OCI-LY3 (cell line): ENCODE measurements around the gene CDC42BPA.

Experiments used
- H2AFZ ChIP-seq: fragments of 200-600, 300-600 bp; shearing (Covaris generic); 2 replicates; pipeline ENCODE4 v1.6.0; 2014; ENCODE audit warnings: antibody characterized with exemption, low read depth, low read length
- H3K27ac ChIP-seq: fragments of 200-600, 300-600 bp; sonication (generic); 2 replicates; pipeline ENCODE4 v1.5.1; 2014; ENCODE audit warnings: mild to moderate bottlenecking, low read length, moderate library complexity, mixed read lengths
- H3K27me3 ChIP-seq: fragments of 200-600, 300-600 bp; sonication (generic); 2 replicates; pipeline ENCODE4 v1.6.1; 2014; ENCODE audit warnings: low read depth, low read length, mixed read lengths
- H3K36me3 ChIP-seq: fragments of 200-600, 300-600 bp; sonication (generic); replicated peaks from 2 replicates; pipeline ENCODE3; 2014; ENCODE audit warnings: low read depth, low read length, mixed read lengths
- H3K4me1 ChIP-seq: fragments of 300-600, 200-600 bp; sonication (generic); 2 replicates; pipeline ENCODE4 v1.6.1; 2014; ENCODE audit warnings: low read length, mixed read lengths
- H3K4me2 ChIP-seq: fragments of 200-600, 300-600 bp; sonication (generic); 2 replicates; pipeline ENCODE4 v1.6.1; 2014; ENCODE audit warnings: low read length, mixed read lengths
- H3K4me3 ChIP-seq: fragments of 300-600, 200-600 bp; sonication (generic); 2 replicates; pipeline ENCODE4 v1.5.1; 2014; ENCODE audit warnings: antibody characterized with exemption, mild to moderate bottlenecking, low read length, moderate library complexity
- H3K79me2 ChIP-seq: fragments of 300-600, 200-600 bp; shearing (Covaris generic); 2 replicates; pipeline ENCODE4 v1.6.1; 2014; ENCODE audit warnings: mild to moderate bottlenecking, low read length, mixed read lengths
- H3K9ac ChIP-seq: fragments of 300-600, 200-600 bp; shearing (Covaris generic); 2 replicates; pipeline ENCODE4 v1.6.0; 2014; ENCODE audit warnings: mild to moderate bottlenecking, low read length, moderate library complexity
- H3K9me3 ChIP-seq: fragments of 200-600, 300-600 bp; shearing (Covaris generic); 2 replicates; pipeline ENCODE4 v1.6.1; 2014; ENCODE audit warnings: low read length, mixed read lengths; ENCODE audit not compliant: insufficient read depth
- H4K20me1 ChIP-seq: fragments of 200-600, 300-600 bp; sonication (generic); 2 replicates; pipeline ENCODE4 v1.6.1; 2016; ENCODE audit warnings: low read length, mixed read lengths; ENCODE audit not compliant: insufficient read depth
- EZH2phosphoT487 ChIP-seq: fragments of 200-600 bp; shearing (Covaris generic); IDR thresholded peaks from 2 replicates; pipeline ENCODE4 v1.6.1; 2018; ENCODE audit warnings: antibody characterized with exemption, mixed run types, low read depth
- TF ChIP-seq, protein P1 (sequence below): fragments of 200-600, 300-600 bp; sonication (generic); IDR thresholded peaks from 2 replicates; pipeline ENCODE4 v1.5.1; 2014; ENCODE audit warnings: antibody characterized with exemption, low read length, low read depth

Gene CDC42BPA

DNA sequence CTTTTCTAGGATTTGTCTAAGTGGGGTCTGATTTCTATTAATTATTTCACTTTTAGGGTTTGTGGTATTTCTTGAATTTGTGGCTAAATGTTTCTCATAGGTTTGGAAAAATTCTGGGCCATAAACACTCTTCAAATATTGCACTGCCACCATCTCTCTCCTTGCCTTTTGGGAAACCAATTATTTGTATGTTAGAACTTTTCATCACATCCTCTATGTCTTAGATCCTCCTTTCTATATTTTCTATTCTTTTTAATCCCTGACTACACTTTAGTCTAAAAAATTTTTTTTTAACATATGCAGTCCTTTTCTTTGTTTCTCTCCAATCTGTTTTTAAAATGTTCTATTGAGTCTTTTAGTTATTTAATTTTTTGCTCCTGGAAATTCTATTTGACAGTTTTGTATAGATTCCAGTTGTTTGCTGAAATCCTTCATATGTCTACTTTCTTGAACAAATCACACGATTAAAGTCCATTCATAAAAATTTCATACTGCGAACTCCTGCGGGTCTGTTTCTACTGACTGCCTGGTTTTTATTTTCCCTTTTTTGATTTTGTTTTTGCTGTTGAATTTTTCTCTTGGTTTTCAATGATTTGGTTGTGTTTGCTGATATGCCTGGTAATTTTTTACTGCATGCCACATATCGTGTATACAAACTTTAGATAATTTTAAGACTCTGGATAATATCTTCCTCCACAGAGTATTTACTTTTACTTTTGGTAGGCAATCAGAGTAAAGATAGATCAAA, 235.1 kb downstream of the CDC42BPA start:
- Histone ChIP-seq H3K27me3 (peaks cover 9% of the 10 kb centered on the region; the same call in 1 of the 2 replicates), H3K4me1 (no peaks in the 10 kb centered on the region), H3K9me3 (no peaks in the 10 kb centered on the region), H3K9ac (no peak overlapping the region), H3K36me3 (no peaks in the 10 kb centered on the region), H3K79me2 (no peaks in the 10 kb centered on the region), H4K20me1 (no peaks in the 10 kb centered on the region), H3K4me3 (no peak overlapping the region), H3K27ac (no peak overlapping the region), H3K4me2 (no peak overlapping the region), H2AFZ (no peak overlapping the region)
- TF ChIP-seq, protein P1, sequence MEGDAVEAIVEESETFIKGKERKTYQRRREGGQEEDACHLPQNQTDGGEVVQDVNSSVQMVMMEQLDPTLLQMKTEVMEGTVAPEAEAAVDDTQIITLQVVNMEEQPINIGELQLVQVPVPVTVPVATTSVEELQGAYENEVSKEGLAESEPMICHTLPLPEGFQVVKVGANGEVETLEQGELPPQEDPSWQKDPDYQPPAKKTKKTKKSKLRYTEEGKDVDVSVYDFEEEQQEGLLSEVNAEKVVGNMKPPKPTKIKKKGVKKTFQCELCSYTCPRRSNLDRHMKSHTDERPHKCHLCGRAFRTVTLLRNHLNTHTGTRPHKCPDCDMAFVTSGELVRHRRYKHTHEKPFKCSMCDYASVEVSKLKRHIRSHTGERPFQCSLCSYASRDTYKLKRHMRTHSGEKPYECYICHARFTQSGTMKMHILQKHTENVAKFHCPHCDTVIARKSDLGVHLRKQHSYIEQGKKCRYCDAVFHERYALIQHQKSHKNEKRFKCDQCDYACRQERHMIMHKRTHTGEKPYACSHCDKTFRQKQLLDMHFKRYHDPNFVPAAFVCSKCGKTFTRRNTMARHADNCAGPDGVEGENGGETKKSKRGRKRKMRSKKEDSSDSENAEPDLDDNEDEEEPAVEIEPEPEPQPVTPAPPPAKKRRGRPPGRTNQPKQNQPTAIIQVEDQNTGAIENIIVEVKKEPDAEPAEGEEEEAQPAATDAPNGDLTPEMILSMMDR = no peak
- TF ChIP-seq EZH2phosphoT487 = no peak

DNA sequence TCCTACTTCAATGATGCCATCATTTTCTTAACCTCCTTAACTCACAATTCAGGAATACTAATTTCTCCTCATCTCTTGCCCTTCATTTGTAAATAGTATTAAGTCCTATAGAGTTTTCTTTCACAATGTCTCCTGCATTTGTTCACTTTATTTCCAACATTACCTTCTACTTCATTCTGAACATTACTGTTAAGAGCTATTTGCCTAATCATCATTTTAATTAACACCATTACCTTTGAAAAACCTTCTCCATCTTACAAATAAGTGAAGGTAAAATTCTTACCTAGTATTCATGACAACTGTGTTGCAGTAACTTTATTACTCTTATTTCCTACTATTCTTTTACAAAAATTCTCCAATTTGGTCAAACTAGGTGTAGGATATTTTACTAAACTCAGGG, 240.5 kb downstream of the CDC42BPA start:
- Histone ChIP-seq H3K4me1 (no peaks in the 10 kb centered on the region; the same call in 1 of the 2 replicates), H3K27me3 (peaks cover 12% of the 10 kb centered on the region; the same call in 1 of the 2 replicates), H3K4me2 (no peak overlapping the region), H3K9me3 (no peaks in the 10 kb centered on the region), H4K20me1 (no peaks in the 10 kb centered on the region), H3K4me3 (no peak overlapping the region), H2AFZ (no peak overlapping the region), H3K79me2 (no peaks in the 10 kb centered on the region), H3K36me3 (no peaks in the 10 kb centered on the region), H3K9ac (no peak overlapping the region), H3K27ac (no peak overlapping the region)
- TF ChIP-seq EZH2phosphoT487 = no peak
- TF ChIP-seq, protein P1 = no peak

DNA sequence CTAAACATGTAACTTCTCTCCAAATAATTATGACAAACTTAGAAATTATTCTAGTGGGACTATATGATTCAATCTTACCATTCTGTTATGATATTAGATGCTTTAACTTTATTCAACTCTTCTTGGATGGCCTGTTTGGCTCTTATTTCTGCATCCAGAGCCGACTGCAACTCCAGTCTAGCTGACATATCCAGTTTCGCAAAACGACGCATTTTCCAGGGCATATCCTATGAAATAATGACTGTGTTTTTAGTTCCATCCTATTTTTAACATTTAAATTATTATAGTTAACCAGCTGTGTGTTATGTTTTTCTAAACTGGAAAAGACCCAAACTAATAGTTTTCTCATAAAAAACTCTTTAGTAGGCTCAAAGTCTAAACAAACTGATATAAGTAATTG, 244.5 kb downstream of the CDC42BPA start:
- Histone ChIP-seq H3K79me2 (no peaks in the 10 kb centered on the region), H3K9me3 (no peaks in the 10 kb centered on the region), H3K27ac (no peak overlapping the region), H3K9ac (no peak overlapping the region), H3K4me3 (no peak overlapping the region), H3K36me3 (no peaks in the 10 kb centered on the region), H3K4me2 (no peak overlapping the region), H2AFZ (no peak overlapping the region), H3K4me1 (no peaks in the 10 kb centered on the region; the same call in 1 of the 2 replicates), H3K27me3 (peaks cover 12% of the 10 kb centered on the region; the same call in 1 of the 2 replicates), H4K20me1 (no peaks in the 10 kb centered on the region)
- TF ChIP-seq, protein P1 = no peak
- TF ChIP-seq EZH2phosphoT487 = no peak

DNA sequence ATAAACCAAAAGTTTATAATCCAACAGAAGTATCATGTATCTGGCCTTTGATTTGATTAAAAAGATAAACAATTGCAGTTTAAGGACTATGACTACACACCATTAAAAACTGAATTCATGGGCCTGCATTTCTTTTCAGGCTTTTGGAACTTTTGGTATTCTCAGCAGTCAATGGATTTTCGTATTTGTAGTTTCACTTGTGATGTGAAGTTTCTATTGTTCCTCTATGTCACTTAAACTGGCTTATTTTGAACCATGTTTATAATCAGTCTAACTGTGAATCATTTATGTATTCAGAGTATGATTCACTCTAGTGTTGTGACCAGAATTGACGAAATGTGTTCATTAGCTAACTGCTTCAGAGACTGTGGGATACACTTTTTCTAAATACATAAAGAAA, 245.3 kb downstream of the CDC42BPA start:
- no peaks in the 10 kb centered on the region for H3K36me3 ChIP-seq
- H3K27me3 ChIP-seq = peaks cover 12% of the 10 kb centered on the region; the same call in 1 of the 2 replicates
- H3K27ac ChIP-seq = no peak overlapping the region
- no peak overlapping the region for H3K9ac ChIP-seq
- H3K4me2 ChIP-seq = no peak overlapping the region
- no peak overlapping the region for H2AFZ ChIP-seq
- H3K4me1 ChIP-seq = no peaks in the 10 kb centered on the region; the same call in 1 of the 2 replicates
- no peaks in the 10 kb centered on the region for H3K9me3 ChIP-seq
- H3K79me2 ChIP-seq = no peaks in the 10 kb centered on the region
- H3K4me3 ChIP-seq = no peak overlapping the region
- TF ChIP-seq EZH2phosphoT487 = no peak
- TF ChIP-seq, protein P1 = no peak
- H4K20me1 ChIP-seq = no peaks in the 10 kb centered on the region
